ENCODE results near the gene KIF27. TPM values are rescaled to one million over a fixed set of nuclear protein-coding genes. Genes with fewer than 3 reads are reported as not detected.
"Not testable (repeated sequence)": the region's sequence is repeated elsewhere in the genome, so short reads cannot be mapped to it uniquely, and the experiment has no call there.

The KIF27 gene
- total and polyA plus RNA-seq, 8 donors, result 0.46 to 21.0 (median 2.6) TPM

GRCh38 chr9:83956086-83956435 lies 34.8 kb upstream of the KIF27 start:
- H3K4me1 ChIP-seq, result peaks cover 13 to 27% (median 20%) of the 10 kb centered on the region in 4 donors
- DNase-seq, result peak in 1 of 2 donors; percentile 41
- peak overlapping the region; percentile 61 to 76 (median 65) for H3K4me3 ChIP-seq
- H3K27ac ChIP-seq, result peak overlapping the region; percentile 87 to 93 (median 92)
- peaks cover 0 to 35% (median 32%) of the 10 kb centered on the region in 4 donors for H3K36me3 ChIP-seq
- TF ChIP-seq EP300 (IDR thresholded peaks at IDR 0.05), result no peak
- TF ChIP-seq CTCF (IDR thresholded peaks at IDR 0.05), result no peak
- 7 to 29% (median 12%) methylated on average over 20 to 23 of the region's 23 CpGs for WGBS, 5 donors
- H3K27me3 ChIP-seq, result no peaks in the 10 kb centered on the region
- intact Hi-C loops (cut with DNase I; ENCODE audit: low total_unique reads), result no loop called here
- H3K9me3 ChIP-seq, result no peaks in the 10 kb centered on the region

GRCh38 chr9:83948096-83948495 lies 26.9 kb upstream of the KIF27 start:
- H3K4me1 ChIP-seq; H3K9me3 ChIP-seq; H3K4me3 ChIP-seq; intact Hi-C loops (cut with DNase I; ENCODE audit: low total_unique reads); DNase-seq; H3K27me3 ChIP-seq; H3K27ac ChIP-seq: not testable (repeated sequence)
- peaks cover 12 to 83% (median 73%) of the 10 kb centered on the region in 4 donors for H3K36me3 ChIP-seq
- 97 to 100% (median 97%) methylated on average over 9 to 34 of the region's 39 CpGs for WGBS, 5 donors

- Histone ChIP-seq H3K4me1 (peaks cover 0 to 1% (median under 1%) of the 10 kb centered on the region in 4 donors), H3K9me3 (no peaks in the 10 kb centered on the region), H3K27ac (no peak overlapping the region), H3K27me3 (no peaks in the 10 kb centered on the region), H3K36me3 (peaks cover 21 to 70% (median 68%) of the 10 kb centered on the region in 4 donors), H3K4me3 (no peak overlapping the region)
- no peak for DNase-seq
- TF ChIP-seq CTCF (IDR thresholded peaks at IDR 0.05), result no peak
- intact Hi-C loops (cut with DNase I; ENCODE audit: low total_unique reads), result loop anchor here (5.0 kb wide), 1 partner anchor 367 kb away; no protein-coding TSS in a partner anchor
- 40 to 63% (median 61%) methylated on average over 5 of the region's 5 CpGs for WGBS, 5 donors
These were observed 19.5 kb upstream of the KIF27 start for GRCh38 chr9:83940590-83941303.

- Histone ChIP-seq H3K9me3 (no peaks in the 10 kb centered on the region), H3K27me3 (no peaks in the 10 kb centered on the region), H3K27ac (no peak overlapping the region), H3K4me3 (no peak overlapping the region), H3K4me1 (peaks cover 8 to 18% (median 15%) of the 10 kb centered on the region in 4 donors), H3K36me3 (peaks cover 10 to 45% (median 43%) of the 10 kb centered on the region in 4 donors)
- intact Hi-C loops (cut with DNase I; ENCODE audit: low total_unique reads), result loop anchor here (5.0 kb wide), 1 partner anchor 319 kb away; no protein-coding TSS in a partner anchor
- no peak for TF ChIP-seq POLR2AphosphoS5 (IDR thresholded peaks at IDR 0.05)
- TF ChIP-seq POLR2A (IDR thresholded peaks at IDR 0.05), result no peak
- no peak for TF ChIP-seq EP300 (IDR thresholded peaks at IDR 0.05)
- peak in 4 of 7 experiments; percentile 52 to 68 (median 61) for TF ChIP-seq CTCF (IDR thresholded peaks at IDR 0.05)
- 22 to 48% (median 37%) methylated on average over 1 of the region's 1 CpG for WGBS, 5 donors
- peak in 1 of 2 donors; percentile 81 for DNase-seq
These were observed 16.7 kb upstream of the KIF27 start for GRCh38 chr9:83937861-83938455.

DNA sequence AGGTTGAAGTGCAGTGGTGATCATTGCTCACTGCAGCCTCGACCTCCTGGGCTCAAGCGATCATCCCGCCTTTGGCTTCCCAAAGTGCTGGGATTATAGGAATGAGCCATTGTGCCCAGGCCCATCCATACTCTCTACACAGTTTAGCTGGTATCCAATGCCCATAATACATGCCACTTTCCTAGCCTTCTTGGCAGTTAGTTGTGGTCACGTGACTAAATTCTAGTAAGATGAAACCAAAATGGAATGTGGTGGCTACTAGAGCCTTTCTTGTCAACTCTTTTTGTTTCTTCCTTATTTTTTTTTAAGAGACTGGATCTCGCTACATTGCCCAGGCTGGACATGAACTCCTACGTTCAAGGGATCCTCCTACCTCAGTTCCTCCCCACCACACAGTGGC lies 15.3 kb upstream of the KIF27 start:
- Histone ChIP-seq H3K36me3 (peaks cover 7 to 31% (median 29%) of the 10 kb centered on the region in 4 donors), H3K9me3 (no peaks in the 10 kb centered on the region), H3K27ac (no peak overlapping the region), H3K27me3 (no peaks in the 10 kb centered on the region), H3K4me1 (peaks cover 8 to 18% (median 15%) of the 10 kb centered on the region in 4 donors), H3K4me3 (no peak overlapping the region)
- TF ChIP-seq EP300 (IDR thresholded peaks at IDR 0.05) (no peak), CTCF (IDR thresholded peaks at IDR 0.05) (no peak), POLR2A (IDR thresholded peaks at IDR 0.05) (no peak), POLR2AphosphoS5 (IDR thresholded peaks at IDR 0.05) (no peak)
- DNase-seq, result no peak
- 79 to 92% (median 88%) methylated on average over 6 of the region's 6 CpGs for WGBS, 5 donors
- intact Hi-C loops (cut with DNase I; ENCODE audit: low total_unique reads), result loop anchor here (5.0 kb wide), 1 partner anchor 321 kb away; no protein-coding TSS in a partner anchor

All from stomach (tissue), 9 donors.